Effector memory CD8-positive, alpha-beta T cell (primary cell): Measurements from ENCODE around the gene TGDS.
"Not testable (repeated sequence)": the region's sequence is repeated elsewhere in the genome, so short reads cannot be mapped to it uniquely, and the experiment has no call there.

ENCODE experiments used
- ATAC-seq: fragments of 150-1000 bp; cut with Tn5 transposase; replicated peaks from 2 replicates; pipeline ENCODE4 v1.10.0; 2021; ENCODE audit warnings: mild to moderate bottlenecking, moderate library complexity
- DNase-seq, 3 experiments: peaks; one replicate each; pipeline ENCODE4 v3.0.0; 2021
- H3K27ac Mint-ChIP-seq, 2 donors: one replicate each; pipeline ENCODE4 v1.8.0; 2022; ENCODE audit warnings: mild to moderate bottlenecking in 2 of 2, mixed read lengths in 2 of 2, moderate library complexity in 2 of 2
- H3K27me3 Mint-ChIP-seq, 2 donors: one replicate each; pipeline ENCODE4 v1.8.0; 2022; ENCODE audit warnings: mixed read lengths in 2 of 2
- H3K36me3 Mint-ChIP-seq: one replicate; pipeline ENCODE4 v1.8.0; 2022; ENCODE audit warnings: mild to moderate bottlenecking, moderate library complexity, mixed read lengths; ENCODE audit not compliant: insufficient read depth
- H3K4me1 Mint-ChIP-seq, 2 donors: one replicate each; pipeline ENCODE4 v1.8.0; 2022; ENCODE audit warnings: low read depth in 2 of 2, mixed read lengths in 2 of 2
- H3K4me3 Mint-ChIP-seq, 2 donors: one replicate each; pipeline ENCODE4 v1.8.0; 2022; ENCODE audit warnings: mild to moderate bottlenecking in 2 of 2, mixed read lengths in 2 of 2, moderate library complexity in 2 of 2
- H3K9me3 Mint-ChIP-seq, 2 donors: one replicate each; pipeline ENCODE4 v1.8.0; 2022; ENCODE audit warnings: mixed read lengths in 2 of 2

Gene TGDS

DNA sequence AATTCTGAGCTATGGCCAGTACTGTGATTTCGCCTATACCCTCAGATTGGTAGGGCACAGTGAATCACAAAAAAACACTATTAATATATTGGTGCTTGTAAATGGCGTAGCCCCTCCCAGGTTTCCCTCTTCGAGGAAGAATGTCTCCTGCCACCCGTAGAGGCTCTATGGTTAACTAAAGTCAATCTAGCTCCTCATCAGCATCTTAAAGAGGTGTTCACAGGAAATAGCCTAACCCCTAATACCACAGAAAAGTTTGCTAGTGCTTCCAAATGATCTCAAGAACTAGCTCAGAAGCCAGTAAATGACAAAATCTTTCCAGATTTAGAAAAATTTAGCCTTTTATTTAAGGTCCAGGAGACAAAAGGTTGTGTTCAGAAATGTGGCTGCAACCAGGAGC, 60.2 kb downstream of the TGDS start:
- Mint-ChIP-seq H3K27me3 (peaks cover 24 to 44% of the 10 kb centered on the region in 2 donors), H3K9me3 (peaks cover 0 to under 1% of the 10 kb centered on the region in 2 donors), H3K36me3 (no peaks in the 10 kb centered on the region), H3K27ac (no peak overlapping the region), H3K4me3 (no peak overlapping the region), H3K4me1 (no peaks in the 10 kb centered on the region)
- DNase-seq (no peak), ATAC-seq (no peak)

DNA sequence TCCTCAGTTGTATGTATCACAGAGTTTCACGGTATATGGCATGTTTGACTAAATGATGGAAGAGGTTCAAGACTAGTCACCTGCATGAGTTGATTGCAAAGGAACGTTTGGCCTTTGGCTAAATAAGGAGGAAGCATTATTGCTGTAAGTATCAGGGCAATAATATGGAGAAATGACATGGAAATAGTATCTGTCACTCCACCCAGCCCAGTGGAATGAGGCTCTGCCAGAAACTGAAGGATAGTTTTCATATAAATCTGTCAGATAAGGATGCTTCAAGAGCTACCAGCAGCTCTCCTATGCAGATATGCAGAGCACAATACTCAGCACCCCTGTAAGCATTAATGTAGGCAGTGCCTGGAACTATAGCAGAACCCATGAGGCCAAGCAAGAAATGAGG, 60.7 kb downstream of the TGDS start:
- H3K27me3 Mint-ChIP-seq: peaks cover 28 to 49% of the 10 kb centered on the region in 2 donors
- H3K4me3 Mint-ChIP-seq: no peak overlapping the region
- ATAC-seq: no peak
- no peak overlapping the region for H3K27ac Mint-ChIP-seq
- peaks cover 0 to 2% of the 10 kb centered on the region in 2 donors for H3K9me3 Mint-ChIP-seq
- H3K36me3 Mint-ChIP-seq: no peaks in the 10 kb centered on the region
- H3K4me1 Mint-ChIP-seq: no peaks in the 10 kb centered on the region
- DNase-seq: no peak

DNA sequence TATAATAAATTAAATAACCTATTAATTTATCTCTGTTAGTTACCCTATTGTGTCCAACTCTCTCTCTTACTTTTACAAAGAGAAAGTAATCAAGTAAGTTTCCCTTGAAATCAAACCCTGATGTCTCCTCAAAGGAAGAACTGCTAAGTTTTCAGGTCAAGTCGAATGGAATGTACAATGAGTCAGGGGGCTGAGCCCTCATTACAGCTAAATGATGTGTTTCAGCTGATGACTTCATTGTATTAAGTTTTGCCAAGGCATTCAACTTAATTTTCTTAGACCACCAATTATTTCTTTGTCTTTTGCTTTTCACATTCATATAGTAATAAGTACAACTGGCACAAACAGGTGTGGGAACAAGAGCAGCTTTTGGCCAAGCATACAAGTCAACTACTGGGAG, 61.8 kb downstream of the TGDS start:
- Mint-ChIP-seq H3K9me3 (peaks cover 0 to 3% of the 10 kb centered on the region in 2 donors), H3K36me3 (no peaks in the 10 kb centered on the region), H3K4me3 (no peak overlapping the region), H3K27ac (no peak overlapping the region), H3K4me1 (no peaks in the 10 kb centered on the region), H3K27me3 (peaks cover 38 to 60% of the 10 kb centered on the region in 2 donors)
- DNase-seq (no peak), ATAC-seq (no peak)

DNA sequence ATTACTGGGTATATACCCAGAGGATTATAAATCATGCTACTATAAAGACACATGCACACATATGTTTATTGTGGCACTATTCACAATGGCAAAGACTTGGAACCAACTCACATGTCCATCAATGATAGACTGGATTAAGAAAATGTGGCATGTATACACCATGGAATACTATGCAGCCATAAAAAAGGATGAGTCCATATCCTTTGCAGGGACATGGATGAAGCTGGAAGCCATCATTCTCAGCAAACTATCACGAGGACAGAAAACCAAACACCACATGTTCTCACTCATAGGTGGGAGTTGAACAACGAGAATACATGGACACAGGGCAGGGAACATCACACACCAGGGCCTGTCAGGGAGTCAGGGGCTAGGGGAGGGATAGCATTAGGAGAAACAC, 63.7 kb downstream of the TGDS start:
- not testable (repeated sequence) for H3K4me1 Mint-ChIP-seq, H3K4me3 Mint-ChIP-seq, H3K27ac Mint-ChIP-seq, DNase-seq, H3K9me3 Mint-ChIP-seq, ATAC-seq, H3K36me3 Mint-ChIP-seq
- H3K27me3 Mint-ChIP-seq: peaks cover 39 to 64% of the 10 kb centered on the region in 2 donors

DNA sequence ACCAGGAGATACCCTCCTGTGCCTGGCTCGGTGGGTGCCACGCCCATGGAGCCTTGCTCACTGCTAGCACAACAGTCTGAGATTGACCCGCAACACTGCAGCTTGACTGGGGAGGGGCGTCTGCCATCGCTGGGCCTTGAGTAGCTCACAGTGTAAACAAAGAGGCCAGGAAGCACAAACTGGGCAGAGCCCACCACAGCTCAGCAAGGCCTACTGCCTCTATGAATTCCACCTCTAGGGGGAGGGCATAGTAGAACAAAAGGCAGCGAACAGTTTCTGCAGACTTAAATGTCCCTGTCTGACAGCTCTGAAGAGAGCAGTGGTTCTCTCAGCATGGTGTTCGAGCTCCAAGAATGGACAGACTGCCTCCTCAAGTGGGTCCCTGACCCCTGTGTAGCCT, 69.0 kb downstream of the TGDS start:
- H3K27me3 Mint-ChIP-seq: peaks cover 38 to 50% of the 10 kb centered on the region in 2 donors
- not testable (repeated sequence) for H3K9me3 Mint-ChIP-seq, H3K4me3 Mint-ChIP-seq, DNase-seq, H3K36me3 Mint-ChIP-seq, H3K27ac Mint-ChIP-seq, ATAC-seq, H3K4me1 Mint-ChIP-seq

DNA sequence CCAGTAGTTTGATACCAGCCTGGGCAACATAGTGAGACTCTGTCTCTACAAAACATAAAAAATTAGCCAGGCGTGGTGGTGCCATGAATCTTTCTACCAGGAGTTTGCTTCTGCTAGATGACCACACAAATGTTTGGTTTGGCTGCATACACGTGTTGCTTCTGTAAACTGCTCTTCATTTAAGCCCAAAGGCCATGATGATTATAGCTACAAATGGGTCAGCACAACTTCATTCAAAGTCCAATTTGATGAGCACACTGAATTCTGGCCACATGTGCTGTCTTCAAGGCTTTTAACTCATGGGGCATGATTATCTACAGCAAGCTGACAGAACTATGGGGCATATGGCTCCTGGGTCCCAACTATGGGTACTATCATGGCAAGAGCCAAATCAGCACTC, 70.2 kb downstream of the TGDS start:
- Mint-ChIP-seq H3K27ac (no peak overlapping the region), H3K36me3 (no peaks in the 10 kb centered on the region), H3K27me3 (peaks cover 32 to 38% of the 10 kb centered on the region in 2 donors), H3K4me3 (no peak overlapping the region), H3K4me1 (no peaks in the 10 kb centered on the region), H3K9me3 (peaks cover 0 to 2% of the 10 kb centered on the region in 2 donors)
- DNase-seq: no peak
- no peak for ATAC-seq

DNA sequence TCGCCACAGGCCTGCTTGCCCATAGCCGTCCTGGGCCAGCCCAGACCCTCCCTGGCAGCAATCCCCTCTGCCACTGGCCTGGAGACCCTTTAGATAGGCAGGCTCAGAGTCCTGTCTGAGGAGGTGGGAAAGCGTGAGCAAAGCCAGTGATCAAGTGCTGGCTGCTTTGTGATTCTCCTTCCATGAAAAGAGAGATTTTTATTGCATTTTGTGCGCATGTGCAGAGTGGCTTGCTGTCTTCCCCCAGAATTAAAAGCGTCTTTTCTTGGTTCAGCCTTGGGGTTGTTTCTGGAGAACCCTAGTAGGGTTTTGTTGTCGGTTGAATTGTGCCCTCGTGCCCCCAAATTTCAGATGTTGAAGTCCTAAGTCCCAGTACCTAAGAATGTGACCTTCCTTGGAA, 71.5 kb downstream of the TGDS start:
- H3K36me3 Mint-ChIP-seq: no peaks in the 10 kb centered on the region
- no peak overlapping the region for H3K4me3 Mint-ChIP-seq
- no peak for DNase-seq
- H3K9me3 Mint-ChIP-seq: peaks cover 0 to under 1% of the 10 kb centered on the region in 2 donors
- ATAC-seq: no peak
- no peaks in the 10 kb centered on the region for H3K4me1 Mint-ChIP-seq
- H3K27me3 Mint-ChIP-seq: peaks cover 20 to 24% of the 10 kb centered on the region in 2 donors
- H3K27ac Mint-ChIP-seq: no peak overlapping the region
